Panc1 (cell line): Measurements from ENCODE around the gene SLC27A3. TPM values are rescaled to one million over a fixed set of nuclear protein-coding genes. Genes with fewer than 3 reads are reported as not detected.

Experiments
- ATAC-seq: fragments of 200-7000 bp; cut with Tn5 transposase; 2 replicates; pipeline ENCODE4 v1.9.1; 2020; ENCODE audit warnings: mild to moderate bottlenecking, moderate library complexity
- Bru-seq: library from RNA; stranded (reverse); fragments of 400-500 nt; gene quantifications from one replicate; lab custom pipeline; 2021; lab: Mats Ljungman, UMichigan
- BruChase-seq, 2 experiments: library from RNA; stranded (reverse); fragments of 400-500 nt; gene quantifications; one replicate each; lab custom pipeline; 2021; lab: Mats Ljungman, UMichigan
- BruUV-seq: library from RNA; stranded (reverse); fragments of 400-500 nt; replicated peaks from 2 replicates; lab custom pipeline; 2021; lab: Mats Ljungman, UMichigan
- CTCF ChIA-PET: fragments of 300-600 bp; sonication (Branson Sonifier 250); formaldehyde crosslinking; loops from one replicate; lab custom pipeline; 2022; ENCODE audit warnings: antibody characterized with exemption; lab: Charles Lee
- POLR2A ChIA-PET: fragments of 300-600 bp; sonication (Branson Sonifier 250); formaldehyde crosslinking; loops from one replicate; lab custom pipeline; 2022; ENCODE audit warnings: antibody characterized with exemption; lab: Charles Lee
- DNase-seq: peaks from one replicate; pipeline ENCODE4 v3.0.0-alpha.2; 2010; ENCODE audit warnings: low read depth, low spot score
- H3K27ac ChIP-seq: 2 replicates; pipeline ENCODE4 v1.5.1; 2011; ENCODE audit warnings: mild to moderate bottlenecking, low read length, inconsistent platforms
- H3K27me3 ChIP-seq: fragments of 200-500 bp; sonication (Bioruptor generic); 2 replicates; pipeline ENCODE4 v1.6.0; 2014; ENCODE audit warnings: low read length, inconsistent platforms; ENCODE audit not compliant: control insufficient read depth, insufficient read depth
- H3K36me3 ChIP-seq: fragments of 200-500 bp; sonication (Bioruptor generic); 2 replicates; pipeline ENCODE4 v1.5.1; 2014; ENCODE audit warnings: inconsistent platforms, mild to moderate bottlenecking, low read length, moderate library complexity; ENCODE audit not compliant: control insufficient read depth, insufficient read depth
- H3K4me1 ChIP-seq: 2 replicates; pipeline ENCODE4 v1.5.1; 2011; ENCODE audit warnings: inconsistent platforms, mild to moderate bottlenecking, low read length, moderate library complexity; ENCODE audit not compliant: control insufficient read depth, insufficient read depth
- H3K4me3 ChIP-seq, 2 experiments: 2 replicates each; pipeline ENCODE4 v1.5.1; 2011 to 2012; ENCODE audit warnings: low read depth in 2 of 2, low read length in 2 of 2, mild to moderate bottlenecking in 2 of 2, inconsistent platforms in 1 of 2, moderate library complexity in 1 of 2
- H3K9me3 ChIP-seq: fragments of 200-500 bp; sonication (Bioruptor generic); 2 replicates; pipeline ENCODE4 v1.5.1; 2014; ENCODE audit warnings: low read depth, mild to moderate bottlenecking, inconsistent platforms, low read length, moderate library complexity; ENCODE audit not compliant: control insufficient read depth, insufficient read depth
- CTCF ChIP-seq: fragments of 450-650 bp; IDR thresholded peaks from 2 replicates; pipeline ENCODE4 v1.5.1; 2017; ENCODE audit warnings: mild to moderate bottlenecking
- POLR2AphosphoS5 ChIP-seq: IDR thresholded peaks from 2 replicates; pipeline ENCODE4 v1.6.1; 2012; ENCODE audit warnings: mild to moderate bottlenecking, low read depth, low read length, moderate library complexity
- SIN3A ChIP-seq: IDR thresholded peaks from 2 replicates; pipeline ENCODE4 v1.6.1; 2012; ENCODE audit warnings: low read depth, mild to moderate bottlenecking, low read length, moderate library complexity, borderline replicate concordance; ENCODE audit not compliant: insufficient read depth
- TCF7L2 ChIP-seq: IDR thresholded peaks from 2 replicates; pipeline ENCODE4 v1.6.1; 2011; ENCODE audit warnings: mild to moderate bottlenecking, low read depth, low read length, inconsistent platforms
- in situ Hi-C: cut with HindIII; loops from 2 replicates; pipeline ENCODE4 v1.10.0; 2016; ENCODE audit warnings: low sequenced_read_pairs, low pct_unique_long_range_greater_than_20kb
- intact Hi-C: fragments of 100-400 bp; cut with micrococcal nuclease; formaldehyde crosslinking; loops from one replicate; pipeline ENCODE4 v1.10.0; 2022; ENCODE audit not compliant: unreplicated experiment
- long read RNA-seq: library from polyadenylated mRNA; unstranded; transcript quantifications from one replicate; pipeline ENCODE4 v2.0.0, GENCODE V29; 2021; ENCODE audit not compliant: unreplicated experiment
- polyA plus RNA-seq: library from polyadenylated mRNA; unstranded; fragments of >200 nt; gene quantifications from one replicate; pipeline ENCODE4 v1.2.1, GENCODE V29; 2012; ENCODE audit warnings: missing spikeins; ENCODE audit not compliant: insufficient read length
- total RNA-seq: library from RNA; stranded (reverse); gene quantifications from one replicate; pipeline ENCODE4 v1.2.1, GENCODE V29; 2021; ENCODE audit not compliant: unreplicated experiment

SLC27A3 gene
- total RNA-seq (8.0 TPM), Bru-seq, nascent RNA (percentile 41 among the genes with signal in this experiment), BruChase-seq, experiment 1, labeled RNA remaining after a 2-hour chase (percentile 51 among the genes with signal in this experiment), BruChase-seq, experiment 2, labeled RNA remaining after a 6-hour chase (percentile 50 among the genes with signal in this experiment)
- 6.7 TPM for polyA plus RNA-seq
- long read RNA-seq, transcript SLC27A3-201 (10 exons, 3,351 nt), result major isoform, 5 of 11 reads
- long read RNA-seq, partial matches to known transcripts, result 1 of 11 reads
- long read RNA-seq, other reads (novel, unspliced or antisense), result 5 of 11 reads

- POLR2A ChIA-PET, result interaction anchor here (0.7 kb wide), 1 partner anchor 94 kb away, joined by 3 read pairs; no protein-coding TSS in a partner anchor
- TF ChIP-seq TCF7L2 (no peak), POLR2AphosphoS5 (peak; percentile 70), SIN3A (peak; percentile 67; the same call in 1 of the 2 replicates)
- H3K4me3 ChIP-seq, result peak within 1 kb of the TSS; percentile 60 to 61
- no peak for DNase-seq
- H3K27me3 ChIP-seq, result no peaks in the 10 kb centered on the region
- peak within 1 kb of the TSS; percentile 51; the same call in 1 of the 2 replicates for H3K27ac ChIP-seq
- BruUV-seq, result no TSS peak
- H3K36me3 ChIP-seq, result peaks cover 3% of the 10 kb centered on the region; the same call in 1 of the 2 replicates
- intact Hi-C loops, result loop anchor here (5.0 to 10.0 kb wide), 2 partner anchors 98 to 260 kb away; partner anchors contain the start of gene NPR1
- in situ Hi-C loops, result no loop called here
- CTCF ChIA-PET, result no interaction called here
- peaks cover 8% of the 10 kb centered on the region for H3K4me1 ChIP-seq
- peak; percentile 80 for ATAC-seq
- H3K9me3 ChIP-seq, result no peaks in the 10 kb centered on the region
Measured at GRCh38 chr1:153774780-153775457, at the start of gene SLC27A3. SLC27A3 (plus strand) TSS chr1:153775407; CDS start chr1:153775498, 91 bp downstream.

GRCh38 chr1:153727463-153728304, 47.5 kb upstream of the SLC27A3 start, which contains the start of gene INTS3:
INTS3 (plus strand) TSS chr1:153728050; CDS start chr1:153728635, 585 bp downstream.
- Histone ChIP-seq H3K27ac (peak within 1 kb of the TSS; percentile 98), H3K4me3 (peak within 1 kb of the TSS; percentile 89 to 100), H3K27me3 (no peaks in the 10 kb centered on the region), H3K36me3 (no peaks in the 10 kb centered on the region; the same call in 1 of the 2 replicates), H3K9me3 (no peaks in the 10 kb centered on the region), H3K4me1 (peaks cover 14% of the 10 kb centered on the region)
- CTCF ChIA-PET, result interaction anchor here (0.5 to 0.8 kb wide), 4 partner anchors 23 to 364 kb away, joined by 3 to 8 read pairs (median 5); no protein-coding TSS in a partner anchor
- BruUV-seq, result no TSS peak
- in situ Hi-C loops, result no loop called here
- intact Hi-C loops, result no loop called here
- TF ChIP-seq SIN3A, result no peak
- peak; percentile 88 for TF ChIP-seq POLR2AphosphoS5
- TF ChIP-seq CTCF, result no peak
- POLR2A ChIA-PET, result interaction anchor here (0.6 to 1.0 kb wide), 7 partner anchors 10 to 263 kb away, joined by 3 to 12 read pairs (median 4); no protein-coding TSS in a partner anchor
- ATAC-seq, result peak; percentile 100
- peak; percentile 99 for DNase-seq
